ENCODE results near the gene CREB5.

DNA sequence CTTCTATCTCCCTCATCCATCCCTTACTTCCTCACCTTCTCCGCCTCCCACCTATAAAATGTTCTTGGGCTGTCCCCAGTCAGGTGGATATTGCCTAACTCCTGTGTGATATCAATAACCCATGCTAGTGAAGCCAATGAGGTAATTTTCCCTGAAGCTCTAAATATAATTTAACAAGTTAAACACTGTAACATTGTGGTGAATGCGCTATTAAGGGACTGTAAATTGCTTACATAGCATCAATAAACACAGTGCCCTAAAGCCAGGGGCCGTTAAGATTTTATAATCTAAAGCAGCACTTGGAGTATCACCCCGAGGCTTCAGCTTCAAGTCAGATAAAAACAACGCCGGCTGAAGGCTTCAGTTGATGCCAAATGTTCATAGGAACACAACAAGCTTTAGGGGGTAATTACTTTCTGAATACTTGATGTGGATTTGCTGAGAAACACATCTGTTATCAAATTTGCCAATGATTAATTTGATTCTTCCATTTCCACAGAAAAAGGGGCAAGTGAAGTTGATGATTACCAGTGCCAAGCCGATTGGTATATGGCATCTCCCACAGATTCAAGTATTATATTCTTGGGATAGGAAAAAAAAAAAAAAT lies 138.4 kb downstream of the CREB5 start:
- TF ChIP-seq EZH2 (IDR thresholded peaks at IDR 0.05; ENCODE audit: borderline replicate concordance, low read depth, low read length, severe bottlenecking) = no peak
- TF ChIP-seq, protein P1, sequence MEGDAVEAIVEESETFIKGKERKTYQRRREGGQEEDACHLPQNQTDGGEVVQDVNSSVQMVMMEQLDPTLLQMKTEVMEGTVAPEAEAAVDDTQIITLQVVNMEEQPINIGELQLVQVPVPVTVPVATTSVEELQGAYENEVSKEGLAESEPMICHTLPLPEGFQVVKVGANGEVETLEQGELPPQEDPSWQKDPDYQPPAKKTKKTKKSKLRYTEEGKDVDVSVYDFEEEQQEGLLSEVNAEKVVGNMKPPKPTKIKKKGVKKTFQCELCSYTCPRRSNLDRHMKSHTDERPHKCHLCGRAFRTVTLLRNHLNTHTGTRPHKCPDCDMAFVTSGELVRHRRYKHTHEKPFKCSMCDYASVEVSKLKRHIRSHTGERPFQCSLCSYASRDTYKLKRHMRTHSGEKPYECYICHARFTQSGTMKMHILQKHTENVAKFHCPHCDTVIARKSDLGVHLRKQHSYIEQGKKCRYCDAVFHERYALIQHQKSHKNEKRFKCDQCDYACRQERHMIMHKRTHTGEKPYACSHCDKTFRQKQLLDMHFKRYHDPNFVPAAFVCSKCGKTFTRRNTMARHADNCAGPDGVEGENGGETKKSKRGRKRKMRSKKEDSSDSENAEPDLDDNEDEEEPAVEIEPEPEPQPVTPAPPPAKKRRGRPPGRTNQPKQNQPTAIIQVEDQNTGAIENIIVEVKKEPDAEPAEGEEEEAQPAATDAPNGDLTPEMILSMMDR (IDR thresholded peaks at IDR 0.05; ENCODE audit: borderline replicate concordance, extremely low read depth, low read length, poor library complexity, severe bottlenecking) = no peak

All from DND-41 (cell line).